Sigmoid colon (tissue), 4 donors: ENCODE measurements around the gene TRIP13.
"Not testable (repeated sequence)": the region's sequence is repeated elsewhere in the genome, so short reads cannot be mapped to it uniquely, and the experiment has no call there.

Experiments used
- EP300 ChIP-seq, 4 donors: sonication (generic); formaldehyde crosslinking; IDR thresholded peaks; one replicate each; pipeline ENCODE4 v1.6.1; 2017; ENCODE audit warnings: antibody characterized with exemption in 4 of 4
- POLR2AphosphoS5 ChIP-seq, 4 donors: sonication (generic); formaldehyde crosslinking; IDR thresholded peaks; one replicate each; pipeline ENCODE4 v1.6.1; 2017; ENCODE audit warnings: antibody characterized with exemption in 4 of 4
- TF ChIP-seq, protein P1 (sequence below), 4 experiments: fragments of 450-650 bp in 3 of 4; fragments of 200-600 bp in 1 of 4; IDR thresholded peaks; one replicate each; pipeline ENCODE4 v1.5.1; 2016 to 2019; ENCODE audit warnings: antibody characterized with exemption in 4 of 4, mild to moderate bottlenecking in 3 of 4, moderate library complexity in 2 of 4

DNA sequence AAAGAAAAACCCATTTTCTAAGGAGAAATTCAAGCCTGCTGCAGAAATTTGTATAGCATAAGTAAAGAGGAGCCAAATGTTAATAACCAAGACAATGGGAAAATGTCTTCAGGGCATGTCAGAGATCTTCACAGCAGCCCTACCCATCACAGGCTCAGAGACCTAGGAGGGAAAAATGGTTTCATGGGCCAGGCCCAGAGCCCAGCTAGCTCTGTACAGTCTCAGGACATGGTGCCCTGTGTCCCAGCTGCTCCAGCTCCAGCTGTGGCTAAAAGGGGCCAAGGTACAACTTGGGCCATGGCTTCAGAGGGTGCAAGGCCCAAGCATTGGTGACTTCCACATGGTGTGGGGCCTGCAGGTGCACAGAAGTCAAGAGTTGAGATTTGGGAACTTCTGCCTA is 36.5 kb downstream of the TRIP13 start:
- TF ChIP-seq, protein P1, sequence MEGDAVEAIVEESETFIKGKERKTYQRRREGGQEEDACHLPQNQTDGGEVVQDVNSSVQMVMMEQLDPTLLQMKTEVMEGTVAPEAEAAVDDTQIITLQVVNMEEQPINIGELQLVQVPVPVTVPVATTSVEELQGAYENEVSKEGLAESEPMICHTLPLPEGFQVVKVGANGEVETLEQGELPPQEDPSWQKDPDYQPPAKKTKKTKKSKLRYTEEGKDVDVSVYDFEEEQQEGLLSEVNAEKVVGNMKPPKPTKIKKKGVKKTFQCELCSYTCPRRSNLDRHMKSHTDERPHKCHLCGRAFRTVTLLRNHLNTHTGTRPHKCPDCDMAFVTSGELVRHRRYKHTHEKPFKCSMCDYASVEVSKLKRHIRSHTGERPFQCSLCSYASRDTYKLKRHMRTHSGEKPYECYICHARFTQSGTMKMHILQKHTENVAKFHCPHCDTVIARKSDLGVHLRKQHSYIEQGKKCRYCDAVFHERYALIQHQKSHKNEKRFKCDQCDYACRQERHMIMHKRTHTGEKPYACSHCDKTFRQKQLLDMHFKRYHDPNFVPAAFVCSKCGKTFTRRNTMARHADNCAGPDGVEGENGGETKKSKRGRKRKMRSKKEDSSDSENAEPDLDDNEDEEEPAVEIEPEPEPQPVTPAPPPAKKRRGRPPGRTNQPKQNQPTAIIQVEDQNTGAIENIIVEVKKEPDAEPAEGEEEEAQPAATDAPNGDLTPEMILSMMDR (IDR thresholded peaks at IDR 0.05), result not testable (repeated sequence)
- TF ChIP-seq EP300, POLR2AphosphoS5 (IDR thresholded peaks at IDR 0.05): not testable (repeated sequence)
